K562 (cell line): ENCODE measurements around the gene TMEM181. TPM values are rescaled to one million over a fixed set of nuclear protein-coding genes. Genes with fewer than 3 reads are reported as not detected.

ENCODE experiments used
- ATAC-seq: fragments of 200-7000 bp; cut with Tn5 transposase; 3 replicates; pipeline ENCODE4 v1.9.1; 2020; ENCODE audit warnings: moderate library complexity
- BruUV-seq: library from RNA; stranded (reverse); fragments of 400-500 nt; replicated peaks from 2 replicates; lab custom pipeline; 2021; lab: Mats Ljungman, UMichigan
- CTCF ChIA-PET: fragments of 300-600 bp; formaldehyde crosslinking; extraction: SDS; loops from one replicate; lab custom pipeline; 2021; ENCODE audit warnings: low intra/inter-chr PET ratio; lab: Yijun Ruan, JAX
- POLR2A ChIA-PET: fragments of 300-600, 350-650 bp; sonication (Branson Sonifier 250); formaldehyde crosslinking; extraction: SDS; loops from one replicate; lab custom pipeline; 2021; ENCODE audit warnings: antibody characterized with exemption, inconsistent platforms; lab: Yijun Ruan, JAX
- DNase-seq, 4 experiments: peaks; one replicate each; pipeline versions ENCODE4 v3.0.0 to v3.0.0-alpha.2; 2011 to 2018; ENCODE audit warnings: low spot score in 3 of 4, mixed read lengths in 3 of 4; ENCODE audit errors: extremely low read depth in 1 of 4
- FAIRE-seq: peaks from 2 replicates; lab custom pipeline; 2011; peaks lifted over from hg19 to GRCh38; lab: Jason Lieb, UNC
- H2AFZ ChIP-seq: 2 replicates; pipeline ENCODE4 v1.6.0; 2011; ENCODE audit warnings: low read depth, low read length, control low read depth, inconsistent platforms
- H3K27ac ChIP-seq: fragments of 200-600 bp; 3 replicates; pipeline ENCODE4 v1.8.0; 2011; ENCODE audit warnings: low read depth, mild to moderate bottlenecking, control low read depth, inconsistent platforms, low read length, moderate library complexity, mixed read lengths; ENCODE audit errors: extremely low read depth
- H3K27me3 ChIP-seq, 2 experiments: fragments of 300-600 bp in 1 of 2; 2 replicates in 1 of 2; 3 replicates in 1 of 2; pipeline versions ENCODE4 v1.6.0 to v1.8.0; 2011; ENCODE audit warnings: inconsistent platforms in 2 of 2, low read length in 2 of 2, mild to moderate bottlenecking in 1 of 2, mixed read lengths in 1 of 2, moderate library complexity in 1 of 2; ENCODE audit not compliant: control insufficient read depth in 2 of 2, insufficient read depth in 2 of 2
- H3K36me3 ChIP-seq: fragments of 300-600 bp; 3 replicates; pipeline ENCODE4 v1.8.0; 2011; ENCODE audit warnings: mild to moderate bottlenecking, low read length, inconsistent platforms; ENCODE audit not compliant: control insufficient read depth, insufficient read depth
- H3K4me1 ChIP-seq, 2 experiments: fragments of 200-600 bp in 1 of 2; replicated peaks in 1 of 2; 2 replicates in 1 of 2; 3 replicates in 1 of 2; pipeline versions ENCODE4 v1.5.1 to v1.8.0; 2011; ENCODE audit warnings: inconsistent platforms in 2 of 2, low read length in 2 of 2, mild to moderate bottlenecking in 1 of 2, mixed read lengths in 1 of 2, moderate library complexity in 1 of 2; ENCODE audit not compliant: control insufficient read depth in 2 of 2, insufficient read depth in 2 of 2
- H3K4me2 ChIP-seq: 2 replicates; pipeline ENCODE4 v1.6.1; 2011; ENCODE audit warnings: low read length, control low read depth, inconsistent platforms, mixed read lengths; ENCODE audit not compliant: insufficient read depth
- H3K4me3 ChIP-seq: fragments of 200-600 bp; sonication (generic), shearing (Covaris generic); 2 replicates; pipeline ENCODE4 v1.5.1; 2016; ENCODE audit warnings: control low read depth, inconsistent platforms
- H3K79me2 ChIP-seq: fragments of 200-600 bp; 3 replicates; pipeline ENCODE4 v1.8.0; 2011; ENCODE audit warnings: low read length, inconsistent platforms; ENCODE audit not compliant: control insufficient read depth, insufficient read depth
- H3K9ac ChIP-seq, 2 experiments: 2 replicates each; pipeline versions ENCODE4 v1.6.0 to v1.6.1; 2011; ENCODE audit warnings: low read depth in 2 of 2, low read length in 2 of 2, control low read depth in 1 of 2, inconsistent platforms in 1 of 2, mild to moderate bottlenecking in 1 of 2, mixed read lengths in 1 of 2; ENCODE audit not compliant: insufficient read depth in 1 of 2
- H3K9me1 ChIP-seq: one replicate; pipeline ENCODE4 v1.6.0; 2011; ENCODE audit warnings: inconsistent platforms, mild to moderate bottlenecking, low read length, moderate library complexity; ENCODE audit not compliant: control insufficient read depth, insufficient read depth
- H3K9me3 ChIP-seq: replicated peaks from 2 replicates; pipeline ENCODE4 v1.5.1; 2011; ENCODE audit warnings: low read depth, low read length, inconsistent platforms; ENCODE audit not compliant: control insufficient read depth, insufficient read depth
- H4K20me1 ChIP-seq: replicated peaks from 2 replicates; pipeline ENCODE4 v1.6.1; 2011; ENCODE audit warnings: low read length, inconsistent platforms, mixed read lengths; ENCODE audit not compliant: control insufficient read depth, insufficient read depth
- POLR2G ChIP-seq: fragments of 200-400 bp; formaldehyde crosslinking; IDR thresholded peaks from 2 replicates; pipeline ENCODE4 v1.6.1; 2017; ENCODE audit warnings: low read depth, mild to moderate bottlenecking, antibody characterized with exemption, low read length, moderate library complexity
- RBFOX2 ChIP-seq: fragments of 200-400 bp; formaldehyde crosslinking; IDR thresholded peaks from 2 replicates; pipeline ENCODE4 v1.6.1; 2017; ENCODE audit warnings: low read depth, mild to moderate bottlenecking, low read length, moderate library complexity
- WGBS: fragments of 100-300 bp; shearing (Covaris generic); methylation state at CpG from one replicate; pipeline ENCODE4 v1.1.6; 2016; ENCODE audit warnings: low coverage, mixed read lengths; ENCODE audit not compliant: insufficient coverage; ENCODE audit errors: missing lambda C conversion rate; 5-methylcytosine and 5-hydroxymethylcytosine counted together
- in situ Hi-C: fragments of 300-500 bp; cut with MboI; formaldehyde crosslinking; loops from 4 replicates; pipeline ENCODE4 v1.15.0; 2018; ENCODE audit warnings: inconsistent platforms, mixed read lengths
- intact Hi-C: fragments of 100-400 bp; cut with micrococcal nuclease; formaldehyde crosslinking; loops from 2 replicates; pipeline ENCODE4 v1.14.2; 2022
- polyA plus RNA-seq, 8 experiments: library from polyadenylated mRNA; depleted of rRNA in 4 of 8; stranded (reverse) in 5 of 8; unstranded in 3 of 8; fragments of >200 nt; fragmentation: Nextera tagmentation in 2 of 8; fragmentation: Illumina TruSeq in 1 of 8; extraction: Ambion mirVana in 2 of 8; extraction: Trizol in 1 of 8; gene quantifications; 2 replicates each; pipeline versions ENCODE4 v1.2.1 to v1.2.3, GENCODE V29; 2011 to 2014; ENCODE audit warnings: inconsistent platforms in 1 of 8, missing spikeins in 1 of 8
- total RNA-seq, 7 experiments: library from RNA; depleted of rRNA in 6 of 7; stranded (reverse); fragments of >200 nt in 6 of 7; fragmentation: Illumina TruSeq in 2 of 7; extraction: Trizol in 2 of 7; gene quantifications; 2 replicates each; pipeline versions ENCODE4 v1.2.1 to v1.2.3, GENCODE V29; 2011 to 2021; ENCODE audit warnings: low replicate concordance in 1 of 7
- TF ChIP-seq, protein P1 (sequence below): fragments of 450-650 bp; IDR thresholded peaks from 2 replicates; pipeline ENCODE4 v1.6.1; 2017; ENCODE audit warnings: mild to moderate bottlenecking, moderate library complexity

Gene TMEM181
- total and polyA plus RNA-seq, 9 of the 15 experiments (the other 6 are each of a cell fraction or from before 2014, with no cell fraction given), result 5.6 to 27.2 (median 19.9) TPM

DNA sequence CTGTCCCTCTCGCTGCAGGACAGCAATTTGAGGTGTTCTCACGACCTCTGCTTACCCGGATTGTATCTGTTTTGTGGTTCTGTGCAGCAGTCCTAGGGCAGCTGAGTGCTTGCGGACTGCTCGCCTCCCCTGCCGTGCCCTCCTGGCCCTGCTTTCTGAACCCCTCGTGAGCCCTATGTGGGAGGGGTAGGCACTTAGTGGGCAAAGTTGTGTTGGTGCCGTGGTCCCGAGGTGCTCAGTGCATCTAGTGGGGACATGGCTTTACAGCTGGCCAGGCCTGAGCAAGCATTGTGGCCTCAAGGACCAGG, 5.2 kb downstream of the TMEM181 start:
- H3K27me3 ChIP-seq, result no peaks in the 10 kb centered on the region
- H3K9me1 ChIP-seq, result peaks cover 12% of the 10 kb centered on the region
- H3K4me2 ChIP-seq, result no peak overlapping the region
- H3K9me3 ChIP-seq, result no peaks in the 10 kb centered on the region
- H3K79me2 ChIP-seq, result peaks cover 97% of the 10 kb centered on the region
- no peak for FAIRE-seq
- no TSS peak for BruUV-seq
- TF ChIP-seq RBFOX2, result peak; percentile 57
- TF ChIP-seq, protein P1, sequence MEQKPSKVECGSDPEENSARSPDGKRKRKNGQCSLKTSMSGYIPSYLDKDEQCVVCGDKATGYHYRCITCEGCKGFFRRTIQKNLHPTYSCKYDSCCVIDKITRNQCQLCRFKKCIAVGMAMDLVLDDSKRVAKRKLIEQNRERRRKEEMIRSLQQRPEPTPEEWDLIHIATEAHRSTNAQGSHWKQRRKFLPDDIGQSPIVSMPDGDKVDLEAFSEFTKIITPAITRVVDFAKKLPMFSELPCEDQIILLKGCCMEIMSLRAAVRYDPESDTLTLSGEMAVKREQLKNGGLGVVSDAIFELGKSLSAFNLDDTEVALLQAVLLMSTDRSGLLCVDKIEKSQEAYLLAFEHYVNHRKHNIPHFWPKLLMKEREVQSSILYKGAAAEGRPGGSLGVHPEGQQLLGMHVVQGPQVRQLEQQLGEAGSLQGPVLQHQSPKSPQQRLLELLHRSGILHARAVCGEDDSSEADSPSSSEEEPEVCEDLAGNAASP, result no peak
- TF ChIP-seq POLR2G, result 0 out of 2 replicates have a peak, but pooled peaks have one; percentile 44
- no peak overlapping the region for H3K27ac ChIP-seq
- WGBS, result 82% methylated on average over 9 of the region's 9 CpGs
- CTCF ChIA-PET, result no interaction called here
- no peak overlapping the region for H3K4me3 ChIP-seq
- H4K20me1 ChIP-seq, result peaks cover 54% of the 10 kb centered on the region
- peaks cover 30% of the 10 kb centered on the region; the same call in 2 of the 3 replicates for H3K36me3 ChIP-seq
- no peak for ATAC-seq
- POLR2A ChIA-PET, result interaction anchor here (3.2 kb wide), 1 partner anchor 11 kb away, joined by 11 read pairs; no protein-coding TSS in a partner anchor
- no peak overlapping the region for H2AFZ ChIP-seq
- peaks cover 30 to 46% of the 10 kb centered on the region in 2 experiments for H3K4me1 ChIP-seq
- DNase-seq, result no peak
- H3K9ac ChIP-seq, result peak overlapping the region in 1 of 2 experiments; percentile 61; a peak in 2 of 4 replicates
- in situ Hi-C loops, result no loop called here
- intact Hi-C loops, result no loop called here
